ENCODE data around the gene THOC5.

The THOC5 gene

DNA sequence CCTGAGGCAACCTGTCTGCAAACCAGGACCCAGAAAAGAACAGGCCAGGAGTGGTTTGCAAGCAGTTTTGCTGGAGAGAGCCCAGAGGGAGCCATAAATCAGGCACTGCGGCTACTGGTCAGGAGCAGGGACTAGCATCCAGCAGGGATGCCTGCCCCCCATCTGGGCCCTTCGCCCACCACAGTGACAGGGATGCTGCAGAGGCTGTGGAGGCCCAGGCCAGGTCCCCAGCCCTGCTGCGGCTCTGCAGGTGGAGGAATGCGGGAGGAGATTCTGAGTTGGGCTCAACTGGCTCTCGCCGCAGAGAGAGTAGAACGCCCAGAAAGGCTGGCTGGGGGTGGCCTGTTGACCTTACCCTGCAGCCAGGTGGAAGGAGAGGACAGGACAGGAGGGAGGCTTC lies 89.9 kb downstream of the THOC5 start:
- H3K27ac ChIP-seq: no peak overlapping the region

DNA sequence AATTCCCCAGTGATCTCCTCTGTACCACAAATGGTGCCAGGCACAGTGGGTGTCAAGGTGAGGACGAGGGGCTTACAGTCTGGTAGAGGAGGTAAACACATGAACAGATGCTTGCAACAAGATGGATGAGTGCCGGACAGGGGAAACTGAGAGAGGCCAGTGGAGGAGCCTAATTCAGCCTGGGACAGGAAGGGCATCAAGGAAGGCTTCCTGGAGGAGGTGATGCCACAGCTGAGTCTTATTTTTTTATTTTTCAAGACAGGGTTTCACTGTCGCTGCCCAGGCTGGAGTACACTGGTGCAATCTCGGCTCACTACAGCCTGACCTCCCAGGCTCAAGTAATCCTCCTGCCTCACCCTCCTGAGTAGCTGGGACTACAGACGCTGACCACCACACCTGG lies 92.3 kb downstream of the THOC5 start:
- no peak overlapping the region for H3K9ac ChIP-seq
- no peak for TF ChIP-seq Cebpa-rat (IDR thresholded peaks at IDR 0.05)
- no peaks in the 10 kb centered on the region; a peak in 1 of 20 replicates for H3K4me1 ChIP-seq
- peaks cover 0 to 6% (median 0%) of the 10 kb centered on the region in 11 experiments; a peak in 2 of 22 replicates for H4K20me1 ChIP-seq
- no peaks in the 10 kb centered on the region for H3K9me3 ChIP-seq (replicated peaks in 1 of 11)
- no peak overlapping the region for H3K4me3 ChIP-seq
- no peak overlapping the region for H3K27ac ChIP-seq
- H3K27me3 ChIP-seq: no peaks in the 10 kb centered on the region
- no peaks in the 10 kb centered on the region for H3K36me3 ChIP-seq
- H3K4me2 ChIP-seq: no peak overlapping the region

More for the DNA sequence above, 89.9 kb downstream of the THOC5 start:
- H3K4me2 ChIP-seq: no peak overlapping the region
- no peak for TF ChIP-seq Cebpa-rat (IDR thresholded peaks at IDR 0.05)
- no peaks in the 10 kb centered on the region for H3K27me3 ChIP-seq
- no peak overlapping the region for H3K9ac ChIP-seq
- H3K36me3 ChIP-seq: no peaks in the 10 kb centered on the region
- no peaks in the 10 kb centered on the region for H3K4me1 ChIP-seq
- H3K9me3 ChIP-seq (replicated peaks in 1 of 11): no peaks in the 10 kb centered on the region
- peaks cover 0 to 6% (median 0%) of the 10 kb centered on the region in 11 experiments; a peak in 2 of 22 replicates for H4K20me1 ChIP-seq
- H3K4me3 ChIP-seq: no peak overlapping the region

DNA sequence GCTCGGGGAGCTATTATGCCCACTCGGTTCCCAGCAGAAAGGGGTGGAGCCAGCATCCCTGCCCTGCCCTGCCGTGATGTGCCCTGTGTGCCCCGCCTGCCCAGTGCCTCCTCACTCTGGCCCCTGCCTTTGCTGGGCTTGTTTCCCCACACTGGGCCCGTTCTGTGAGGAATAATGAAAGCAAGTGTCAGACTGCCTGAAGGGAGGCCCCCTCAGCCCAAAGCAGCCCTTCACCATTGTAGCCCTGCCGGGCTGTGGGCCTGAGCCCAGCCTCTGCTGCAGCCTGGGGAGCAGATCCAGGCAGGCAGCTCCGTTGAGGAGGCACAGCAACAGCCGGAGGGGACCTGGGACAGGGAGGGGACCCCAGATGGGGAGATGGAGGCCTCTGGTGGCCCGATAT lies 93.8 kb downstream of the THOC5 start:
- no peak overlapping the region for H3K4me3 ChIP-seq
- H3K4me1 ChIP-seq: no peaks in the 10 kb centered on the region; a peak in 1 of 20 replicates
- no peak overlapping the region for H3K4me2 ChIP-seq
- H3K9me3 ChIP-seq (replicated peaks in 1 of 11): no peaks in the 10 kb centered on the region
- H3K9ac ChIP-seq: no peak overlapping the region
- no peaks in the 10 kb centered on the region for H3K36me3 ChIP-seq
- TF ChIP-seq Cebpa-rat (IDR thresholded peaks at IDR 0.05): no peak
- no peaks in the 10 kb centered on the region for H3K27me3 ChIP-seq
- H3K27ac ChIP-seq: no peak overlapping the region
- peaks cover 0 to 6% (median 0%) of the 10 kb centered on the region in 11 experiments; a peak in 1 of 22 replicates for H4K20me1 ChIP-seq

DNA sequence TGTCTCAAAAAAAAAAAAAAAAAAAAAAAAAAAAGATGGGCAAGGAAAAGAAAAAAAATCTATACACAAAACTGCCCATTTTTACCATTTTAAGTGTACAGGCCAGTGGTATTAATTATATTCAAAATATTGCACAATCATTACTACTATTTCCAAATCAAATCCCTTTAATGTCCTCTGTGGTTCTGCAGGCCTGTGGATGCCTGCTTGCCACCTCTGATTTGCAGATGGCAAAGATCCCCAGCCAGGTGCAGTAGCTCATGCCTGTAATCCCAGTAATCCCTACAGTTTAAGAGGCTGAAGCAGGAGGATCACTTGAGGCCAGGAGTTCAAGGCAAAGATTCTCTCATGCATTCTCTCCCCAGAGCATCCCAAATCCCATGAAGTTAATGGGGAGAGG lies 95.0 kb downstream of the THOC5 start:
- Histone ChIP-seq H3K4me1 (no peaks in the 10 kb centered on the region; a peak in 1 of 20 replicates), H3K27me3 (no peaks in the 10 kb centered on the region), H3K9me3 (replicated peaks in 1 of 11) (no peaks in the 10 kb centered on the region), H4K20me1 (peaks cover 0 to 6% (median 0%) of the 10 kb centered on the region in 11 experiments; a peak in 1 of 22 replicates), H3K4me2 (no peak overlapping the region), H3K4me3 (no peak overlapping the region), H3K36me3 (no peaks in the 10 kb centered on the region), H3K9ac (no peak overlapping the region), H3K27ac (no peak overlapping the region)
- peak in 7 of 11 experiments; percentile 29 to 76 (median 43); a peak in 8 of 22 replicates for TF ChIP-seq Cebpa-rat (IDR thresholded peaks at IDR 0.05)

DNA sequence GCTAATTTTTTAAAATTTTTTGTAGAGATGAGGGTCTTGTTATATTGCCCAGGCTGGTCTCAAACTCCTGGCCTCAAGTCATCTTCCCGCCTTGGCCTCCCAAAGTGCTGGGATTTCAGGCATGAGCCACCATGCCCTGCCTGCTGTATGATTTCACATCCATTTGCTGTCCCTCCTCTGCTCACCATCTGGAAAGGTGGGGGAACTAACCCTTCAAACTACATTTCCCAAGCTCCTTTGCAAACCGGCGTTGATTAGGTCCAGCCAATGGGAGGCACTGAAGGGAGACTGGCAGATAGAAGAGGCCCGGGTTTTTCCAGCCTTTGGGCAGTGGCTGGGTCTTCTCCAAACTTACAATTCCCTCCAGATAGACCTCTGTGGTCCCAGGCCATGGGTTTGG lies 95.8 kb downstream of the THOC5 start:
- no peak overlapping the region for H3K27ac ChIP-seq
- peaks cover 0 to 6% (median 0%) of the 10 kb centered on the region in 11 experiments; a peak in 1 of 22 replicates for H4K20me1 ChIP-seq
- TF ChIP-seq Cebpa-rat (IDR thresholded peaks at IDR 0.05): no peak
- H3K4me3 ChIP-seq: no peak overlapping the region
- no peak overlapping the region for H3K9ac ChIP-seq
- no peak overlapping the region for H3K4me2 ChIP-seq
- H3K4me1 ChIP-seq: no peaks in the 10 kb centered on the region; a peak in 1 of 20 replicates
- no peaks in the 10 kb centered on the region for H3K36me3 ChIP-seq
- H3K9me3 ChIP-seq (replicated peaks in 1 of 11): no peaks in the 10 kb centered on the region
- H3K27me3 ChIP-seq: no peaks in the 10 kb centered on the region

DNA sequence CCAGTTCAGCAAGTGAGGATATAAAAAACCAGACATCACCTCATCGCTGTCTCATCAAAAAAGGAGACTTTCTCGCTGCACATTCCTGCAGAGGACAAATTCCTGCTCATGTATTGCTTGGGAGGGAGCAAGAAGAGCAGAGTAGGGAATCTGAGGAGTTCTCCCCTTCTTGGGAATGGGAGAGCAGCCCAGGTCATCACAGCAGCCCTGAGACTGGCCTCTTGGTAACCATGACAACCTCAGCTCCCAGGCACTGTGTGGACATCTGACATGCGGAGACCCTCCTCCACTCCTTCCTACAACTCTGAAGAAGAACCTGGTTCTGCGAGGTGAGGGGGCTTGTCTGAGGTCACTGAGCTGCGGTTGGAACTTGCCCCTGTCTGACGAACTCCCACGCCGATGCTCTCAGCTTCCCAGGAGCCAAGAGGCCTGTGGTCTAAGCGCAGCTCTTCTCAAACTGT lies 97.3 kb downstream of the THOC5 start:
- Histone ChIP-seq H3K4me1 (no peaks in the 10 kb centered on the region; a peak in 1 of 20 replicates), H3K4me2 (no peak overlapping the region), H3K27me3 (no peaks in the 10 kb centered on the region), H3K27ac (no peak overlapping the region), H4K20me1 (peaks cover 0 to 6% (median 0%) of the 10 kb centered on the region in 11 experiments; a peak in 1 of 22 replicates), H3K9me3 (replicated peaks in 1 of 11) (no peaks in the 10 kb centered on the region), H3K4me3 (no peak overlapping the region), H3K36me3 (no peaks in the 10 kb centered on the region), H3K9ac (no peak overlapping the region)
- no peak for TF ChIP-seq Cebpa-rat (IDR thresholded peaks at IDR 0.05)

Data from BLaER1 treated with 17β-estradiol and CSF1 and Interleukin-3, amounts not matched to agents 10 nM and 100 nM (cell line).